HepG2 (cell line): ENCODE results near the gene DIAPH3. TPM values are rescaled to one million over a fixed set of nuclear protein-coding genes. Genes with fewer than 3 reads are reported as not detected.
A peak's percentile ranks its signal among the peaks of the same experiment; 100 is the strongest.

Source experiments
- ATM ChIP-seq: fragments of 450-650 bp; IDR thresholded peaks from 2 replicates; pipeline ENCODE4 v1.7.1; 2017; ENCODE audit warnings: mild to moderate bottlenecking, borderline replicate concordance
- CC2D1A ChIP-seq: sonication (generic); formaldehyde crosslinking; IDR thresholded peaks from 2 replicates; pipeline ENCODE4 v1.8.1; 2023; ENCODE audit warnings: mild to moderate bottlenecking, missing genetic modification reagents
- DDIT3 ChIP-seq: sonication (generic); formaldehyde crosslinking; IDR thresholded peaks from 2 replicates; pipeline ENCODE4 v1.4.0; 2020; ENCODE audit warnings: mild to moderate bottlenecking, missing genetic modification reagents
- E2F1 ChIP-seq: sonication (generic); formaldehyde crosslinking; IDR thresholded peaks from 2 replicates; pipeline ENCODE4 v1.5.0; 2020; ENCODE audit warnings: missing genetic modification reagents
- ELF3 ChIP-seq: IDR thresholded peaks from 2 replicates; pipeline ENCODE4 v1.6.1; 2016; ENCODE audit warnings: missing genetic modification reagents, missing compliant biosample characterization
- FOXO1 ChIP-seq: sonication (generic); formaldehyde crosslinking; IDR thresholded peaks from 2 replicates; pipeline ENCODE4 v1.4.0; 2020; ENCODE audit warnings: missing genetic modification reagents
- HDAC6 ChIP-seq: fragments of 200-600 bp; sonication (generic); IDR thresholded peaks from 2 replicates; pipeline ENCODE4 v1.7.0; 2017; ENCODE audit warnings: mild to moderate bottlenecking, antibody characterized with exemption, low read length, low read depth
- HMG20A ChIP-seq: IDR thresholded peaks from 2 replicates; pipeline ENCODE4 v1.6.1; 2016; ENCODE audit warnings: borderline replicate concordance
- HOXA7 ChIP-seq: sonication (generic); formaldehyde crosslinking; IDR thresholded peaks from 2 replicates; pipeline ENCODE4 v1.8.1; 2022; ENCODE audit warnings: mild to moderate bottlenecking, missing genetic modification reagents, moderate library complexity
- IRX3 ChIP-seq: sonication (generic); formaldehyde crosslinking; IDR thresholded peaks from 2 replicates; pipeline ENCODE4 v1.8.1; 2023; ENCODE audit warnings: mild to moderate bottlenecking, low read depth, missing genetic modification reagents, borderline replicate concordance
- MED13 ChIP-seq: sonication (generic); formaldehyde crosslinking; IDR thresholded peaks from 2 replicates; pipeline ENCODE4 v1.5.0; 2020; ENCODE audit warnings: missing genetic modification reagents
- NCOA2 ChIP-seq: sonication (generic); formaldehyde crosslinking; IDR thresholded peaks from 2 replicates; pipeline ENCODE4 v1.8.0; 2022; ENCODE audit warnings: inconsistent platforms
- RARG ChIP-seq: sonication (generic); formaldehyde crosslinking; IDR thresholded peaks from 2 replicates; pipeline ENCODE4 v1.4.0; 2020; ENCODE audit warnings: low read depth, mild to moderate bottlenecking, missing genetic modification reagents
- RCOR2 ChIP-seq: IDR thresholded peaks from 2 replicates; pipeline ENCODE4 v1.6.1; 2016; ENCODE audit warnings: missing biosample characterization, missing genetic modification reagents
- SAP130 ChIP-seq: IDR thresholded peaks from 2 replicates; pipeline ENCODE4 v1.6.1; 2016; ENCODE audit warnings: low read depth
- SCMH1 ChIP-seq: sonication (generic); formaldehyde crosslinking; IDR thresholded peaks from 2 replicates; pipeline ENCODE4 v1.9.0; 2021; ENCODE audit warnings: missing genetic modification reagents, mild to moderate bottlenecking, borderline replicate concordance
- SIX4 ChIP-seq: sonication (generic); formaldehyde crosslinking; IDR thresholded peaks from 2 replicates; pipeline ENCODE4 v1.4.0; 2020; ENCODE audit warnings: missing genetic modification reagents
- SNAPC5 ChIP-seq: sonication (generic); formaldehyde crosslinking; IDR thresholded peaks from 2 replicates; pipeline ENCODE4 v1.8.1; 2023; ENCODE audit warnings: mild to moderate bottlenecking, missing genetic modification reagents, borderline replicate concordance
- THYN1 ChIP-seq: sonication (generic); formaldehyde crosslinking; IDR thresholded peaks from 2 replicates; pipeline ENCODE4 v1.8.1; 2023; ENCODE audit warnings: low read depth, mild to moderate bottlenecking, moderate library complexity, missing genetic modification reagents, borderline replicate concordance
- U2AF1 ChIP-seq: fragments of 200-400 bp; formaldehyde crosslinking; optimal IDR thresholded peaks from 2 replicates; pipeline ENCODE3; 2017; ENCODE audit warnings: mild to moderate bottlenecking, low read depth, low read length
- ZFP1 ChIP-seq: IDR thresholded peaks from 2 replicates; pipeline ENCODE4 v1.6.1; 2016
- ZFP36L2 ChIP-seq: sonication (generic); formaldehyde crosslinking; IDR thresholded peaks from 2 replicates; pipeline ENCODE4 v1.4.0; 2020; ENCODE audit warnings: missing genetic modification reagents
- ZNF431 ChIP-seq: sonication (generic); formaldehyde crosslinking; IDR thresholded peaks from 2 replicates; pipeline ENCODE4 v1.9.0; 2022; ENCODE audit warnings: missing genetic modification reagents, low read depth, mild to moderate bottlenecking, borderline replicate concordance
- ZNF616 ChIP-seq: sonication (generic); formaldehyde crosslinking; IDR thresholded peaks from 2 replicates; pipeline ENCODE4 v1.5.0; 2020; ENCODE audit warnings: low read depth, mild to moderate bottlenecking, missing genetic modification reagents
- ZNF687 ChIP-seq: sonication (generic); formaldehyde crosslinking; IDR thresholded peaks from 2 replicates; pipeline ENCODE4 v1.5.1; 2020; ENCODE audit warnings: mild to moderate bottlenecking, missing genetic modification reagents, moderate library complexity
- ZNF746 ChIP-seq: sonication (generic); formaldehyde crosslinking; IDR thresholded peaks from 2 replicates; pipeline ENCODE4 v1.8.0; 2022; ENCODE audit warnings: mild to moderate bottlenecking, missing genetic modification reagents
- ZNF761 ChIP-seq: sonication (generic); formaldehyde crosslinking; conservative IDR thresholded peaks from 2 replicates; pipeline ENCODE4 v1.4.0; 2020; ENCODE audit warnings: mild to moderate bottlenecking, missing genetic modification reagents
- polyA plus RNA-seq, 8 experiments: library from polyadenylated mRNA; depleted of rRNA in 3 of 8; stranded (reverse) in 7 of 8; unstranded in 1 of 8; fragments of >200 nt; fragmentation: Illumina TruSeq in 4 of 8; extraction: Trizol in 4 of 8; gene quantifications; 2 replicates each; pipeline versions ENCODE4 v1.2.1 to v1.2.3, GENCODE V29; 2011 to 2016; ENCODE audit warnings: low read depth in 4 of 8, missing spikeins in 1 of 8, mixed read lengths in 1 of 8; ENCODE audit not compliant: insufficient read depth in 1 of 8
- total RNA-seq, 5 experiments: library from RNA; depleted of rRNA; stranded (reverse); fragments of >200 nt; fragmentation: Illumina TruSeq; extraction: Trizol; gene quantifications; 2 replicates each; pipeline ENCODE4 v1.2.3, GENCODE V29; 2016; ENCODE audit warnings: low read depth in 1 of 5

DIAPH3 gene
- total and polyA plus RNA-seq, 2 of the 13 experiments (the other 11 are each of a cell fraction or from before 2014, with no cell fraction given): 4.0 to 9.3 TPM

GRCh38 chr13:60163478-60164233 lies at the start of gene DIAPH3 (continued):
- TF ChIP-seq ZNF687 (CRISPR knock-in tag): peak; percentile 88
- no peak for TF ChIP-seq ZNF616 (CRISPR knock-in tag)
- peak; percentile 31; the same call in 1 of the 2 replicates for TF ChIP-seq IRX3 (CRISPR knock-in tag)
- no peak for TF ChIP-seq U2AF1
- TF ChIP-seq ZNF761 (CRISPR knock-in tag): peak; percentile 53; the same call in 1 of the 2 replicates
- TF ChIP-seq SCMH1 (CRISPR knock-in tag): no peak
- no peak for TF ChIP-seq DDIT3
- TF ChIP-seq FOXO1: no peak
- TF ChIP-seq HOXA7 (CRISPR knock-in tag): 0 out of 2 replicates have a peak, but pooled peaks have one; percentile 90
- no peak for TF ChIP-seq ZNF431 (CRISPR knock-in tag)
- TF ChIP-seq HMG20A (CRISPR knock-in tag): no peak
- TF ChIP-seq THYN1 (CRISPR knock-in tag): no peak
- TF ChIP-seq MED13: no peak
- no peak for TF ChIP-seq SIX4 (CRISPR knock-in tag)
- TF ChIP-seq ATM: no peak
- TF ChIP-seq E2F1: peak; percentile 95
- TF ChIP-seq ELF3 (CRISPR knock-in tag): peak; percentile 44; the same call in 1 of the 2 replicates
- TF ChIP-seq ZFP36L2 (CRISPR knock-in tag): no peak
- no peak for TF ChIP-seq RCOR2 (CRISPR knock-in tag)
- 0 out of 2 replicates have a peak, but pooled peaks have one; percentile 42 for TF ChIP-seq SNAPC5 (CRISPR knock-in tag)
- peak; percentile 99 for TF ChIP-seq SAP130 (CRISPR knock-in tag)
- TF ChIP-seq RARG (CRISPR knock-in tag): no peak
- TF ChIP-seq HDAC6: no peak
- TF ChIP-seq NCOA2 (CRISPR knock-in tag): no peak
- TF ChIP-seq CC2D1A (CRISPR knock-in tag): no peak
- no peak for TF ChIP-seq ZFP1 (CRISPR knock-in tag)
- TF ChIP-seq ZNF746: no peak
